Endothelial cell of umbilical vein (primary cell): ENCODE data around the gene MTCL1. TPM values are rescaled to one million over a fixed set of nuclear protein-coding genes. Genes with fewer than 3 reads are reported as not detected.

Experiments
- BruUV-seq: library from RNA; stranded (reverse); fragments of 400-500 nt; replicated peaks from 2 replicates; lab custom pipeline; 2021; lab: Mats Ljungman, UMichigan
- CTCF ChIA-PET: fragments of 300-600, 350-600 bp; sonication (Branson Sonifier 250); formaldehyde crosslinking; loops from one replicate; lab custom pipeline; 2021; ENCODE audit warnings: antibody characterized with exemption, inconsistent platforms; lab: Charles Lee
- POLR2A ChIA-PET: fragments of 300-600, 350-600 bp; sonication (Branson Sonifier 250); formaldehyde crosslinking; loops from one replicate; lab custom pipeline; 2021; ENCODE audit warnings: antibody characterized with exemption, inconsistent platforms; lab: Charles Lee
- DNase-seq: peaks from one replicate; pipeline ENCODE4 v3.0.0-alpha.2; 2011; ENCODE audit warnings: low read depth, low spot score
- FAIRE-seq: peaks from 2 replicates; lab custom pipeline; 2011; peaks lifted over from hg19 to GRCh38; lab: Jason Lieb, UNC
- H2AFZ ChIP-seq: 2 replicates; pipeline ENCODE4 v1.6.0; 2012; ENCODE audit warnings: low read depth, low read length, control low read depth, inconsistent platforms
- H3K27ac ChIP-seq: 2 replicates; pipeline ENCODE4 v1.5.1; 2011; ENCODE audit warnings: low read depth, mild to moderate bottlenecking, control low read depth, low read length, moderate library complexity; ENCODE audit not compliant: insufficient read depth
- H3K27me3 ChIP-seq, 2 experiments: 2 replicates each; pipeline versions ENCODE4 v1.6.0 to v1.6.1; 2011; ENCODE audit warnings: low read length in 2 of 2, mixed read lengths in 1 of 2; ENCODE audit not compliant: control insufficient read depth in 2 of 2, insufficient read depth in 2 of 2
- H3K36me3 ChIP-seq, 2 experiments: 2 replicates in 1 of 2; 3 replicates in 1 of 2; pipeline ENCODE4 v1.5.1; 2011; ENCODE audit warnings: low read length in 2 of 2, mild to moderate bottlenecking in 1 of 2, moderate library complexity in 1 of 2; ENCODE audit not compliant: control insufficient read depth in 2 of 2, insufficient read depth in 2 of 2; ENCODE audit errors: extremely low read depth in 1 of 2
- H3K4me1 ChIP-seq: 3 replicates; pipeline ENCODE4 v1.5.1; 2011; ENCODE audit warnings: mild to moderate bottlenecking, low read length; ENCODE audit not compliant: control insufficient read depth, insufficient read depth; ENCODE audit errors: extremely low read depth
- H3K4me2 ChIP-seq: 2 replicates; pipeline ENCODE4 v1.6.1; 2011; ENCODE audit warnings: low read length, control low read depth, mixed read lengths; ENCODE audit not compliant: insufficient read depth
- H3K4me3 ChIP-seq, 3 experiments: fragments of 200-600 bp in 1 of 3; sonication (generic), shearing (Covaris generic) in 1 of 3; replicated peaks in 1 of 3; 2 replicates each; pipeline ENCODE4 v1.5.1; 2011 to 2016; ENCODE audit warnings: control low read depth in 3 of 3, low read length in 3 of 3, mild to moderate bottlenecking in 2 of 3, inconsistent platforms in 1 of 3, low read depth in 1 of 3, moderate library complexity in 1 of 3; ENCODE audit not compliant: insufficient read depth in 1 of 3
- H3K79me2 ChIP-seq: 2 replicates; pipeline ENCODE4 v1.6.0; 2012; ENCODE audit warnings: low read length, inconsistent platforms; ENCODE audit not compliant: control insufficient read depth, insufficient read depth
- H3K9ac ChIP-seq: replicated peaks from 2 replicates; pipeline ENCODE3; 2011; ENCODE audit warnings: low read length, control low read depth; ENCODE audit not compliant: insufficient read depth; ENCODE audit errors: extremely low read depth
- H3K9me1 ChIP-seq: replicated peaks from 3 replicates; pipeline ENCODE4 v1.6.0; 2011; ENCODE audit warnings: mild to moderate bottlenecking, low read length; ENCODE audit not compliant: control insufficient read depth, insufficient read depth; ENCODE audit errors: extremely low read depth
- H3K9me3 ChIP-seq: replicated peaks from 2 replicates; pipeline ENCODE4 v1.5.1; 2012; ENCODE audit warnings: low read length, inconsistent platforms; ENCODE audit not compliant: control insufficient read depth, insufficient read depth
- H4K20me1 ChIP-seq: replicated peaks from 2 replicates; pipeline ENCODE3; 2011; ENCODE audit warnings: mild to moderate bottlenecking, low read length; ENCODE audit not compliant: control insufficient read depth, insufficient read depth; ENCODE audit errors: extremely low read depth
- EZH2 ChIP-seq: IDR thresholded peaks from 2 replicates; pipeline ENCODE4 v1.6.1; 2012; ENCODE audit warnings: borderline replicate concordance, low read depth, mild to moderate bottlenecking, moderate library complexity, low read length, inconsistent platforms; ENCODE audit not compliant: severe bottlenecking
- FOS ChIP-seq: IDR thresholded peaks from 2 replicates; pipeline ENCODE4 v1.6.1; 2011; ENCODE audit warnings: mild to moderate bottlenecking, low read length, moderate library complexity, borderline replicate concordance; ENCODE audit not compliant: insufficient read depth
- GATA2 ChIP-seq: IDR thresholded peaks from 2 replicates; pipeline ENCODE4 v1.7.0; 2011; ENCODE audit warnings: low read depth, mild to moderate bottlenecking, moderate library complexity, mixed read lengths, low read length; ENCODE audit not compliant: insufficient read length, insufficient read depth
- JUN ChIP-seq: IDR thresholded peaks from 2 replicates; pipeline ENCODE4 v1.6.1; 2011; ENCODE audit warnings: borderline replicate concordance, low read depth; ENCODE audit not compliant: insufficient read length, insufficient read depth
- MYC ChIP-seq: IDR thresholded peaks from one replicate; pipeline ENCODE4 v1.6.1; 2011; ENCODE audit warnings: mild to moderate bottlenecking, low read depth, low read length
- POLR2A ChIP-seq: IDR thresholded peaks from 2 replicates; pipeline ENCODE4 v1.6.1; 2012; ENCODE audit warnings: low read depth, mild to moderate bottlenecking, control low read depth, low read length
- POLR2AphosphoS5 ChIP-seq: IDR thresholded peaks from 2 replicates; pipeline ENCODE4 v1.6.1; 2012; ENCODE audit warnings: low read depth, mild to moderate bottlenecking, control low read depth, low read length, moderate library complexity; ENCODE audit not compliant: insufficient read depth
- dilution Hi-C: fragments of 300-500 bp; cut with MboI; formaldehyde crosslinking; loops from one replicate; pipeline ENCODE4 v1.15.0; 2019; ENCODE audit warnings: low sequenced_read_pairs; ENCODE audit not compliant: extremely low pct_ligation_motif_present
- intact Hi-C: fragments of 100-400 bp; cut with micrococcal nuclease; formaldehyde crosslinking; loops from one replicate; pipeline ENCODE4 v1.10.0; 2022
- polyA plus RNA-seq, 4 experiments: library from polyadenylated mRNA; depleted of rRNA in 3 of 4; stranded (reverse) in 3 of 4; unstranded in 1 of 4; fragments of >200 nt; gene quantifications; 2 replicates each; pipeline versions ENCODE4 v1.2.1 to v1.2.3, GENCODE V29; 2011 to 2012; ENCODE audit warnings: missing spikeins in 1 of 4
- total RNA-seq: library from RNA; stranded (reverse); gene quantifications from 2 replicates; pipeline ENCODE4 v1.2.3, GENCODE V29; 2021
- TF ChIP-seq, protein P1 (sequence below): IDR thresholded peaks from 2 replicates; pipeline ENCODE4 v1.6.1; 2011; ENCODE audit not compliant: insufficient read depth, insufficient read length
- TF ChIP-seq, protein P2 (sequence below), 2 donors: IDR thresholded peaks; 1 replicate in 1 of 2; 2 replicates in 1 of 2; pipeline ENCODE4 v1.5.1; 2011; ENCODE audit warnings: low read length in 2 of 2, mild to moderate bottlenecking in 2 of 2, moderate library complexity in 2 of 2, control low read depth in 1 of 2, inconsistent platforms in 1 of 2, low read depth in 1 of 2; ENCODE audit not compliant: insufficient read depth in 1 of 2; ENCODE audit errors: extremely low read depth in 1 of 2

MTCL1 gene
- total and polyA plus RNA-seq, 2 donors (not counting 3 experiments of a cell fraction or from before 2014, with no cell fraction given) = 11.9 to 75.7 TPM

DNA sequence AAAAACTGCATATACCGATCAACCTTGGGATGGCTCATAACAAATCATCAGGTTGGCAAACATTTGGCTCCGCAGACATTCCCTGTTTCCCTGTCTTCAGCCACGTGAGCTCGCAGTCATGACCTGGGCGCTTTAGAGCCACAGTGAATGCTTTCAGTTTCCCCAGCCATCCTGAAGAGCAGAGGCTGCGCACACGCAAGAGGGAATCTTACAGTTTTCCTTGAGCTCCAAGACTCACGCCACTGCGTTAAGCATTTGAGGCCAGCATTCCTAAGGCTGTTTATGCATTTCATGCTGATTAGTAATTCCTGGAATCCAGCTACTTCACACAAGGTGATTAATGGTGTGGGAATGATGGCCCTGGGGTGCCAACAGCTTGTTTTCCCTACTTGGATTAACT, 95.1 kb downstream of the MTCL1 start:
- no peak overlapping the region for H3K4me2 ChIP-seq
- H3K27me3 ChIP-seq = no peaks in the 10 kb centered on the region
- peaks cover 46% of the 10 kb centered on the region for H3K4me1 ChIP-seq
- ChIA-PET POLR2A (interaction anchor here (0.6 kb wide), 2 partner anchors 87 to 121 kb away, joined by 4 read pairs; no protein-coding TSS in a partner anchor), CTCF (interaction anchor here (0.6 to 3.4 kb wide), 9 partner anchors 14 to 188 kb away, joined by 3 to 20 read pairs (median 3); no protein-coding TSS in a partner anchor)
- intact Hi-C loops (loop anchor here (2.0 kb wide), 1 partner anchor 90 kb away; no protein-coding TSS in a partner anchor), dilution Hi-C loops (no loop called here)
- peak; percentile 75 for FAIRE-seq
- H3K9ac ChIP-seq = peak overlapping the region; percentile 33
- H2AFZ ChIP-seq = no peak overlapping the region
- peak overlapping the region; percentile 94 for H3K27ac ChIP-seq
- TF ChIP-seq EZH2 (no peak), POLR2AphosphoS5 (peak; percentile 55)
- BruUV-seq = no TSS peak
- H3K4me3 ChIP-seq = no peak overlapping the region
- peaks cover 6% of the 10 kb centered on the region for H3K79me2 ChIP-seq
- DNase-seq = peak; percentile 24
- peaks cover 0 to 2% of the 10 kb centered on the region in 2 experiments for H3K36me3 ChIP-seq
- no peaks in the 10 kb centered on the region for H3K9me3 ChIP-seq
- no peaks in the 10 kb centered on the region for H4K20me1 ChIP-seq
- H3K9me1 ChIP-seq = no peaks in the 10 kb centered on the region

DNA sequence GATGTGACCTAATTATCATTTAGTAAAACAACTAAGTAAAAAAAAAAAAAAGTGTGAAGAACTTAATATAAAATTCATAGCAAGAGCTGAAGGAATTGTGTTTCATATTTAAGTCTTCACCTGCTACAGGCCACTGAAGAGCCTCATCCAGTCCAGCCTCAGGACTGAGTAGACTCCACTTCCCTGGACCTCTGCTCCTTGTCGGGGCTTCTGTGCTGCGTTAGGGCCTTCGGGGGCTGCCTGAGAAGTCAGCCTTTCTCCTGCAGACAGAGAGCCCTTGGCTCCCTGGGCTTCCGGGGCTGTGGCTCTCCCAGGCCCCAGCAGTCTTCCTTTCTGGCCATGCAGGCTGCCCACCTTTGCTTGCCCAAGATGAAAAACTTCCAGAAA, 95.5 kb downstream of the MTCL1 start:
- peak overlapping the region; percentile 59 for H3K9ac ChIP-seq
- TF ChIP-seq, protein P1, sequence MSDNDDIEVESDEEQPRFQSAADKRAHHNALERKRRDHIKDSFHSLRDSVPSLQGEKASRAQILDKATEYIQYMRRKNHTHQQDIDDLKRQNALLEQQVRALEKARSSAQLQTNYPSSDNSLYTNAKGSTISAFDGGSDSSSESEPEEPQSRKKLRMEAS = no peak
- no peak for TF ChIP-seq MYC
- no peak for TF ChIP-seq GATA2
- TF ChIP-seq, protein P2, sequence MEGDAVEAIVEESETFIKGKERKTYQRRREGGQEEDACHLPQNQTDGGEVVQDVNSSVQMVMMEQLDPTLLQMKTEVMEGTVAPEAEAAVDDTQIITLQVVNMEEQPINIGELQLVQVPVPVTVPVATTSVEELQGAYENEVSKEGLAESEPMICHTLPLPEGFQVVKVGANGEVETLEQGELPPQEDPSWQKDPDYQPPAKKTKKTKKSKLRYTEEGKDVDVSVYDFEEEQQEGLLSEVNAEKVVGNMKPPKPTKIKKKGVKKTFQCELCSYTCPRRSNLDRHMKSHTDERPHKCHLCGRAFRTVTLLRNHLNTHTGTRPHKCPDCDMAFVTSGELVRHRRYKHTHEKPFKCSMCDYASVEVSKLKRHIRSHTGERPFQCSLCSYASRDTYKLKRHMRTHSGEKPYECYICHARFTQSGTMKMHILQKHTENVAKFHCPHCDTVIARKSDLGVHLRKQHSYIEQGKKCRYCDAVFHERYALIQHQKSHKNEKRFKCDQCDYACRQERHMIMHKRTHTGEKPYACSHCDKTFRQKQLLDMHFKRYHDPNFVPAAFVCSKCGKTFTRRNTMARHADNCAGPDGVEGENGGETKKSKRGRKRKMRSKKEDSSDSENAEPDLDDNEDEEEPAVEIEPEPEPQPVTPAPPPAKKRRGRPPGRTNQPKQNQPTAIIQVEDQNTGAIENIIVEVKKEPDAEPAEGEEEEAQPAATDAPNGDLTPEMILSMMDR (IDR thresholded peaks at IDR 0.05; ENCODE audit: extremely low read depth in 1 of 2, insufficient read depth in 1 of 2, low read depth in 1 of 2, low read length in 2 of 2) = no peak
- no peak for TF ChIP-seq JUN
- TF ChIP-seq POLR2A = no peak
- no peak for TF ChIP-seq EZH2
- no peak for TF ChIP-seq POLR2AphosphoS5
- no peak for TF ChIP-seq FOS
- intact Hi-C loops (loop anchor here (2.0 kb wide), 1 partner anchor 90 kb away; no protein-coding TSS in a partner anchor), dilution Hi-C loops (no loop called here)
- peak overlapping the region; percentile 94 for H3K27ac ChIP-seq
- CTCF ChIA-PET = interaction anchor here (0.6 to 3.4 kb wide), 9 partner anchors 13 to 188 kb away, joined by 3 to 20 read pairs (median 3); no protein-coding TSS in a partner anchor
- POLR2A ChIA-PET = interaction anchor here (0.6 kb wide), 2 partner anchors 87 to 120 kb away, joined by 4 read pairs; no protein-coding TSS in a partner anchor
- peaks cover 42% of the 10 kb centered on the region for H3K4me1 ChIP-seq
- H3K27me3 ChIP-seq = no peaks in the 10 kb centered on the region
- H3K9me1 ChIP-seq = no peaks in the 10 kb centered on the region
- peaks cover 0 to 2% of the 10 kb centered on the region in 2 experiments for H3K36me3 ChIP-seq
- FAIRE-seq = no peak
- H4K20me1 ChIP-seq = no peaks in the 10 kb centered on the region
- BruUV-seq = no TSS peak
- no peak overlapping the region for H2AFZ ChIP-seq
- DNase-seq = no peak
- peaks cover 6% of the 10 kb centered on the region for H3K79me2 ChIP-seq
- H3K4me2 ChIP-seq = no peak overlapping the region
- no peak overlapping the region for H3K4me3 ChIP-seq
- no peaks in the 10 kb centered on the region for H3K9me3 ChIP-seq
